ENCODE results near the gene CNNM1. TPM values are rescaled to one million over a fixed set of nuclear protein-coding genes. Genes with fewer than 3 reads are reported as not detected.

Gene CNNM1
- total RNA-seq, 4 donors from 2014 or later, result 0.16 to 0.68 (median 0.20) TPM

DNA sequence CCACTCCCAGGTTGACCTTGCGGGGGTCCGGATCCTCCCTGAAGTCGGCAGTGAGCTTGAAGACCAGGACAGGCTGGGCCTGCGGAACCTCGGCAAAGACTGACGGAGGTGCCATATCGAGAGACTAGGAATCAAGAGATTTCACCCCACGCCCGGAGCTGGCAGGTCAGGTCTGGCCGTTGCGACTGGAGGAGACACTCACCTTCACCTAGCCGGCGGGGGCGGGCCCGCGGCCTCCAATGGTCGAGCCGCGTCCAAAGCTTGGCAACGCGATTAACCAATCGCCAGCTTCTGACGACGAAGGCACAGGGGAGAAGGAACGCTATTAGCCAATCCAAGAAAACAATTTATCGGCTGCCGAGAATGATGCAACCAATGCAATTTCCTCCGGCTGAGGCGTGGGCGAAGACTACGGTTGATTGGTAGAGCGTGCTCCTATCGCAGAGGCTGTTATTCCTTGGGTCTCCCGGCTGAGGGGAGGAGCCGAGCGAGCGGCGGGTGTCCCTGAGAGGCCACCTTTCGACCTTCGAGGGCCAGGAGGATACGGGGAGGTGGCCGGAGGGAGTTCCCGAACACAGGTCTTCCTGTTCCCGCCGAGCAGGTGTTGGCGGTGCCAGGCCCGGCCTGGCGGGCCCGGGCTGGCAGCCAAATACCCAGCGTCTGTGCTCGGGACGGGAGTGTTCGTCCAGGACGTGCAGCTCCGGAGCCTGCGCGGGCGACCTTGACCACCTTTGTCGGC is 101.5 kb downstream of the CNNM1 start, which contains the start of gene GOT1:
TSS of gene GOT1 (minus strand) at position 174 of the 739 bp plus-strand sequence. CDS start at position 115, 59 bp downstream.
- TF ChIP-seq, protein P1, sequence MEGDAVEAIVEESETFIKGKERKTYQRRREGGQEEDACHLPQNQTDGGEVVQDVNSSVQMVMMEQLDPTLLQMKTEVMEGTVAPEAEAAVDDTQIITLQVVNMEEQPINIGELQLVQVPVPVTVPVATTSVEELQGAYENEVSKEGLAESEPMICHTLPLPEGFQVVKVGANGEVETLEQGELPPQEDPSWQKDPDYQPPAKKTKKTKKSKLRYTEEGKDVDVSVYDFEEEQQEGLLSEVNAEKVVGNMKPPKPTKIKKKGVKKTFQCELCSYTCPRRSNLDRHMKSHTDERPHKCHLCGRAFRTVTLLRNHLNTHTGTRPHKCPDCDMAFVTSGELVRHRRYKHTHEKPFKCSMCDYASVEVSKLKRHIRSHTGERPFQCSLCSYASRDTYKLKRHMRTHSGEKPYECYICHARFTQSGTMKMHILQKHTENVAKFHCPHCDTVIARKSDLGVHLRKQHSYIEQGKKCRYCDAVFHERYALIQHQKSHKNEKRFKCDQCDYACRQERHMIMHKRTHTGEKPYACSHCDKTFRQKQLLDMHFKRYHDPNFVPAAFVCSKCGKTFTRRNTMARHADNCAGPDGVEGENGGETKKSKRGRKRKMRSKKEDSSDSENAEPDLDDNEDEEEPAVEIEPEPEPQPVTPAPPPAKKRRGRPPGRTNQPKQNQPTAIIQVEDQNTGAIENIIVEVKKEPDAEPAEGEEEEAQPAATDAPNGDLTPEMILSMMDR (IDR thresholded peaks at IDR 0.05; ENCODE audit: low read depth), result no peak

DNA sequence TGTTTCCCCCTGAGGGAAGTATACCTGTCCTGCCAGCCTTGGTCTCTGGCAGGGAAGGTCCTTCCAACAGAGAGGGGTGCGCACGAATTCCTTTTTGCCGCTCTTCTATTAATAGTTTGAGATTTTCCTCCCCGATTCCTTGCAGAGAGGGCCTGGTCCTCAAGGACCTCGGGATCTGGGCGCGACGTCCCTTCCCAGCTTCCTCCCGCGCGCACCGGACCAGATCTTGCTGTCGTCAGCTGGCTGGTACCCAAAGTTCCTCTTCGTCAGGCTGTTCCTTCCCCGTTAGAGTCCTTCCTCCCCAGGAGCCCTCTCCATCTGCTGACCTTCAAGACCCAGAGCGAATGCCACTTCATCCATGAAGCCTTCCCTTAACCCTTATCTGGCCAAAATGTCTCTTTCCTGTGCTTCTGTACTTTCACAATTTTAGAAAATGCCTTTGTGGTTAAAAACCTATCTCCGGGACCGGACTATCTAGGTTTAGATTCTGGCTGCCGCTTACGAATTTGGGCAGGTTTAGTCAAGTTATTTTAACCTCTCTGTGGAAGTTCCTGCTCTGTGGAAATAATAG is 102.1 kb downstream of the CNNM1 start:
- TF ChIP-seq, protein P1 (IDR thresholded peaks at IDR 0.05; ENCODE audit: low read depth), result no peak

DNA sequence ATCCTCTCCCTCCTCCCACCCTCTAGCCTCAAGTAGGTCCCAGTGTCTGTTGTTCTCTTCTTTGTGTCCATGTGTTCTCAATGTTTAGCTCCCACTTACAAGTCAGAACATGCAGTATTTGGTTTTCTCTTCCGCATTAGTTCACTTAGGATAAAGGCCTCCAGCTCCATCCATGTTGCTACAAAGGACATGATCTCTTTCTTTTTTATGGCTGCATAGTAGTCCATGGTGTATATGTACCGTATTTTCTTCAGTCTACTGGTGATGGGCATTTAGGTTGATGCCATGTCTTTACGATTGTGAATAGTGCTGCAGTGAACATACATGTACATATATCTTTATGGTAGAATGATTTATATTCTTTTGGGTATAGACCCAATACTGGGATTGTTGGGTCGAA is 102.9 kb downstream of the CNNM1 start:
- TF ChIP-seq, protein P1 (IDR thresholded peaks at IDR 0.05; ENCODE audit: low read depth), result no peak

DNA sequence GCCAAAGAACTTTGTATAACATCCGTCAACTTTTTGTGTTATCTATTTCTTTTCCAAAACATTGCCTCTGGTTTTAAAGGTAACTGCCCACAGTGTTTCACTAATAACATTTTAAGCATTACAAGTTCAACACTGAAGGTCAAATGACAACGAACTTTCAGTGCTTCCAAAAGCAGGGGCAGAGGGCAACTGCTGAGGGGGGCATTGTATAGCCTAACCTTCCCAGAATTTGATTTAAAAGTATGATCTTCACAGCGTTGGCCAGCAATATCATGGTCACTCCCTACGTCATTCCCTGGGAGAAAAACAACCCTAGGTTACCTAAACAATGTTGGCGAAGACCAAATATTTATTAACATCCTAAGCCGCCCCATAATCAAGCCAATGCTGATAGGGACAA is 103.7 kb downstream of the CNNM1 start:
- TF ChIP-seq, protein P1 (IDR thresholded peaks at IDR 0.05; ENCODE audit: low read depth), result no peak

DNA sequence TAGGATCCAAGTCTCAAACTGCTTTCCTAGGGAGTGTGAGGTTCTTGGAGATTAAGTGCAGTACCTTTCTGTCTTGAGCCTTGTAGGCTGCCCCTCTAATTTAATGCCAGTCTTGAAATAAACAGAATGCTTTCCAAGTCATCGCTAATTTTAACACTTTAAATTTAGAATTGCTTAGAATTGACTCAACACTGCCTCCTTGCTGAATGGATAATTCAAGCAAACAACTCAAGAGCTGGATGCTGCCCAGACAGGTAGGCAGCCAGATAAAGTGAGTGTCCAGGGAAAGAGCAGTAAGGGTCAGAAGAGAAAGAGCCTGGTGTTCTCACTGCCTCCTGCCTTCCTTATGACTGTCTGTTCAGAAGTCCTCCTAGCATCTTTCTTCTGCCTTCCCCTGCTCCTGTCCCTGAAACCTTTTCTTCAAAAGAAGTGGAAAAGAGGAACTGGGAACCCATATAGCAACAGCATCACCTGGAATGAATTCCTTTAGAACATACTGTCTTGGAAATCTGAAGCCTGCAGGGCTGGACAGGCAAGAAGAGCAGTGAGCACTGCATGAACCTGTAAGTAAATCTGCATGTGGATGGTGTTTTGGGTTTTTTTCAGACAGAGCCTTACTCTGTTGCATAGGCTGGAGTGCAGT is 104.3 kb downstream of the CNNM1 start:
- TF ChIP-seq, protein P1 (IDR thresholded peaks at IDR 0.05; ENCODE audit: low read depth), result no peak

DNA sequence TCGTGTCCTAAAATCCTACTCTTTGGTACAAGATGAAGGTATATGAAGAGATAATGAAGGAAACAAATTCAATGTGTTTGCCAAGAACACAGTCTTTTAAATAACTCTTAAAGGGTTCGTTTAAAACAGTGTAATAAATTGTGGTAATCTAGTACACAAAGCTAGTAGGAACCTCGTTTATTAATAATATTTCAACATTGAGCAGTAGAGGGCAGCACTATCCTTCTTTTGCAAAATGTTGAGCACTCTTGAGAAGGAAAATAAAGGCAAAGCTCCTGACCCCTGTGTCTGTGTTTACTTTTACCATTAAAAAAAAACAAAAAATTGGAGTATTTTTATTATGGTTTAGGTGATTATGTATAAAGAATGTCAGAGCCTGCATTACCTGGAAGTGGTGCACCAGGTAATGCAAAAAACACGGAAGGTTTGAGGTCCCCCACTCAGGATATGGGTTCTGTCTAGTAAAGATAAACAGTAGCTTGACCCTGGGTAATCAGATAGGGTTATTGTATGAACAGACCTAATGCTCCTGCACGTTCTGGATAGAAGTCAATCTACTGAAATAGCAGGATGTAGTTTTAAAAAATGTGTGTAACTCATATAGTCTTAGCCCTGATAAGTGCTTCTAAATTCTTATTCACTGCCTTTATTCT is 107.0 kb downstream of the CNNM1 start:
- TF ChIP-seq, protein P1 (IDR thresholded peaks at IDR 0.05; ENCODE audit: low read depth), result no peak

DNA sequence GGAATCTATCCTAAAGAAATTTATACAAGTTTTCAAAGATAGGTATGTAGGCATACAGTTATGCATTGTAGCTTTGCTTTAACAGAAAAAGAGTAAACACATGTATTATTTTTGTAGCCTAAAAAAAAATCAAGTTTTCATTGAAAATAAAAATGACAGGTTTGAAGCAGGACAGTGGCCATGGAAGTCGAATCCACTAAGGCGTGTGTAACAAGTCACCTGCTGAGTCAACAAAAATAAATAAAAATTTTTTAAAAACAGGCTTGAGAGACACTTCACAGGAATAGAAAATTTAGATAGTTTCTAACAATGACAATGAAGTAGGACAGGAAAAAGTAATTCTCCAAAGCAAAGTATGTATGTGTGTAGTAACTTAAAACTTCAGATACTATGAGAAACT is 109.7 kb downstream of the CNNM1 start:
- TF ChIP-seq, protein P1 (IDR thresholded peaks at IDR 0.05; ENCODE audit: low read depth), result no peak
